HG03432 (cell line): ENCODE results near the gene GHRH.

ENCODE experiments used
- ATAC-seq: cut with Tn5 transposase; IDR thresholded peaks from one replicate; pipeline ENCODE4 v1.9.1; 2021; ENCODE audit warnings: mild to moderate bottlenecking, moderate library complexity; ENCODE audit not compliant: unreplicated experiment

Gene GHRH

DNA sequence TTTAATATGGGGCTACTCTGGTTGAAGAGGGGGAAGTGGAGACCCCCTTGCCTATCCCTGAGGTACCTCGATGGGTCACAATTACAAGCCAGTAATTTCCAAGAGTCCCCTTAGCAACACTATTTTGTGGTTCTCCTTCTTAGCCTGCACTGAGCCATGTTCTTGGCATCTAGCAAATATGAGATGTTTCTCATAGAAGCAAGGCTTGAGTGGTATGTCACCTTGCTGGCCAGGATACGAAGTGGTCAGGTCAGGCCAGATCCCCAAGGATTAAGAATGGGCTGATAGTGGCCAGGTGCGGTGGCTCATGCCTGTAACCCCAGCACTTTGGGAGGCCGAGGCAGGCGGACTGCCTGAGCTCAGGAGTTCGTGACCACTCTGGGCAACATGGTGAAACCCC, 2.1 kb upstream of the GHRH start:
- no peak for ATAC-seq

DNA sequence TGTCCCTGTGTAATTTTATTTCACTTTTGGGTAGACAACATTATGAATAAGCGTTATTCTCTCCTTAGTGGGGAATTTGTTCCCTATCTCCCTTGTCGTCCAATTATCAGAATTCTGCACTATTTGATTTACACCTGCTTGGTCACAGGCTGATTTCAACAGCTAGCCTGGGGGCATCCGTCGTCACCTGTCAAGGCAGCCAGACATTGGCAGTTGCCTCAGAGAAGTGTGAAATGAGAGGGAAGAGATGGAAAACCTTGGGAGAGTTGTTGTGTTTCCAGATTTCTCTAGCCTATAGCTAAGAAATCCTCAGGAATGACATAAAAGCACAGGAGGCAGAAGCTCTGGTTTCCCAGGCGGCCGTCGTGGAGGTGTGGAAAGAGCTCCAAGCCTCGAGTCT, 891 bp upstream of the GHRH start:
- ATAC-seq = no peak

DNA sequence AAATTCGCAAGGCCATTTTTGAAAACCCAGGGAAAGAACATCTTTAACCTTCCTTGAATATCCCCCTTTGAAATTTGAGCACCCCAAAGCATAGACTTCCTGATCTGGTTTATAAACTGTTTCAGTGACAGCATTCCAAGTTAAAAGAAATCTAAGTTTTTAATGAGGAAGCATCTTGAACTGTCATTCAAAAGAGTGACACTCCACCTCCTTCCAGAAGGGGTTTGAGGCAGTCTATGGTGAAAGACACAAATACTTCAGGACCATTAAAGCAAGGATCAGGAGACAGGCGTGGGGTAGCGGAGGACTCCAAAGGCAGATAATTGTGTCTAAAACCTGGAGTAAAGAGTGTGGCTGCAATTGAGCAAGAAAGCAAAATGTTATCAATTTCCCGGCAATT, 691 bp downstream of the GHRH start:
- ATAC-seq = no peak

DNA sequence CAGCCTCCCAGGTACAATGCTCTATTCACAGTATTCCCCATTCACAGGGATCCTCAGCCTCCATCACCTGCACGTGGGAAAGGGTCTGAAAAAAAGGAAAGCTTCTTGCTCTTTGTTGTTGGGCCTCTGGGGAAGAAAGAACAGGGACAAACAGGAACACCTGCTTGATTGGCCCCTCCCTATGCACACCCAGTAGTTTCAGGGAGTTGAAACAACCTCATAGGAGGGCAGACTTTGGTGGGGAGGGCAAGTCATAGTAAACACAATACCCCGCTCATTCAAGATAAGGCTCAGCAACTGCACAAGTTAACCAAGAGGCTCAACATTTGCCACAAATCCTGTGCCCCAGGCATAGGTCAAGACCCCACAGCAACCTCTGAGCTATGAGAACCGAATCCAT, 1.7 kb downstream of the GHRH start:
- ATAC-seq = no peak

DNA sequence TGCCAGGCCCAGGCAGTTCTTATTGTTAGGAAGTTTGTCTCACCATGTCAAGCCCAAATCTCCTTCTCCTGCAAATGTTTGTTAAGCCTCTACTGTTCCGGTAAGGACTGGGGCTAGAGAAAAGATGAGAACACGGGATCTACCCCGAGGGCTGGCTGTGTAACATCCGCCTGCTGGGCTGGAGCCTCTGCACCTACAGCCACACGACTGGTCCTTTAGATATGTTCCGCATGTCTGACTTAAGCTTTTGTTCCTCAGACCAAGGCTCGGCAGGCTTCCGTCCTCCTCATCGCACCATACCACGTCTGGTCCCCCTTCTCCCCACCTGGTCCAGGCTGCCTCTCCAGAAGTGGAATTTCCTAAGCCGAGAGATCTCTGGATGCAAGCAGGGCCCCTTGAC, 2.6 kb downstream of the GHRH start:
- no peak for ATAC-seq

DNA sequence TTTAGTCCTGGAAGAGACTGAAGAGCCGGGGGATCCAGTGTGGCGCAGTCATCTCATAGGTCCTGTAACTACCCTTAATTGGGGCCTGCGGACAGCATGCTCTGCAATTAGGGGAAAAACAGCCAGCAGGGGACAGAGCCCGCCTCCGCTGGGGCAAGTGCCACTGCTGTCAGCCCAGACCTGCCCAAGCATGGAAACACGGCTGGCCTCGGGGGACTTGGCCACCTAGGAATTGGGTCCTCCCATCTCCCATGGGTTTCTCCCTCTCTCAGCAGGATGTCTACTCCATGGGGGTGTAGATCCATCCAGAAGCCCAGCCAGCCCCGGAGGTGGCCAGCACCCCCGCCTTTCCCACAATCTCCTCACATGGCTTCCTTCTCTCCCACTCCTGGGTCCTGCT, 3.6 kb downstream of the GHRH start:
- no peak for ATAC-seq

DNA sequence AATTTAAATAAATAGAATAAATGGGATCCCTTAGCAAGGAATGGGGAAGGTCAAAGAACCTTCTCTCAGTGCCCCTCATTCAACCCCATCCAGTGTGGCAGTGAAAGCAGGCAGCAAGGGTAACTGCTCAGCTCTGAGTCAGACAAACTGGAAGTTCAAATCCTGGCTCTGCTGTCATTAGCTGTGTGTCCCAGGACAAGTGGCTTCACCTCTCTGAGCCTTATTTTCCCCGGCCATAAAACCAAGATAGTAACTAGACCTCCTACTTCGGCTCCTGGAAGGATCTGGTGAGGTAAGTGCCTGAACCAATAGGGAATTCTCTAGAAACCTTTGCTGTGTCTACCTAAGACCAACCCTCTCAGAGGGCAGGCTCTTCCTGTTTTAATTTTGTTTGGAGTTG, 4.1 kb downstream of the GHRH start:
- no peak for ATAC-seq

DNA sequence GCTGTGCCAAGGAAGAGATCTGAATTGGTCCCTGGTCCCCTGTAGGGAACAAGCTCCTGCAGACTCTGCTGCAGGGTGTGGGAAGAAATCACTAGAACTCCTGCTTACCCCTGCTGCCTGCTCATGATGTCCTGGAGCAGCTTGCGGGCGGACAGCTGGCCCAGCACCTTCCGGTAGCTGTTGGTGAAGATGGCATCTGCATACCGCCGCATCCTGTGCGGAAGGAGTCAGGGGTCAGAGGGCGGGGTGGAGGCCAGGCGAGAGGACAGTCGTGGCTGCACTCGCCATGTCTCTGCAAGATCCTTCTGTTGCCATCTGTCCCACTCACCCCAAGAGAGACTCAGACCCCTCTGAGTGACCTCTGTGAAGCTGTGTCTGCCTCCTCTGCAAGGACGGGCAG, 5.3 kb downstream of the GHRH start:
- no peak for ATAC-seq

DNA sequence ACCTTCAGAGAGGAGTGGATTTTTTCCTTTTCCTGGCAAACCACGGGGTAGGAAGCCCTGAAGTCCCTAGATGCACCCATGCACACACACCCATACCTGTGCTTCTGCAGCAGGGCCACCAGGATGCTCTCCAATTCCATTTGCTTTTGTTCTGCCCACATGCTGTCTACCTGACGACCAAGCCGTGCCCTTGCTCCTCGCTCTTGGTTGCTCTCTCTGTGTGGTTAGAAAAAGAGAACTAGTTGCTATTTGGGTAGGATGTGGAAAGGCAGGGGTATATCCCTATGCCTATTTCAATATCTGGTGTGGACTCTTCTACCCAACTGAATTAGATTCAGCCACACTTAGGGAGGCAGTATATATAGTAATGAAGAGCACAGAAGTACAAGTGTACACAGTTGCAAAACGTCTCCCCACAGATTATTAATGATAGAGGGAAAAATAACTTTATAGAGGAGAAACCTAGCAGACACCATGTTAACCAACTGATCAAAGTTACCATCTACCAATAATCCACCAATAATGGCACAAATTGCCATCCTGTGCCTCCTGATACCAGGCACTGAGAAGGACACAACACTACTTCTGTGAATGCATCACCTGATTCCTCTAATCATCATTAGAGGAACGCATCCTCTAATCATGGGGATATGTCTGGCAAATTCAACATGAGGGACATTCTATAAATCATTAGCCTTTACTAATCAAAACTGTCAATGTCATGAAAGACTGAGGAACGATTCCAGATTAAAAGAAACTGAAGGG, 7.3 kb downstream of the GHRH start:
- no peak for ATAC-seq

DNA sequence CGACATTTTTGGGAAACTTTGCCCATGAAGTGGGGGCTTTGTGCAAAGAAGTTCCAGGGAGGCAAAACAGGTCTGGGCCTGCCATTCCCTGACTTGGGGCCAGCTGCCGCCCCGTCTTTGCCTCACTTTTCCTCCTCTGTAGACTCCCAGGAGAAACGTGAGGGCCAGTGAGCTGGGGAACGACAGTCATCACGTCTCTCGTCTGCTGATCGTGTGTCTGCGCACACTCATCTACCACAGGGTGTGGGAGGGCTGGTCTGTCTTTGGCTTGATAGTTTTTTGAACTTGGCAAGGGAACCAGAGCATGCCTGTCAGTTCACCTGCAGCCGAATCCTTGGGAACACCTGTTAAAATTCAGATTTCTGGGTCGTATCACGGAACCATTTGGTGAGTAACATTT, 8.5 kb downstream of the GHRH start:
- ATAC-seq = no peak

DNA sequence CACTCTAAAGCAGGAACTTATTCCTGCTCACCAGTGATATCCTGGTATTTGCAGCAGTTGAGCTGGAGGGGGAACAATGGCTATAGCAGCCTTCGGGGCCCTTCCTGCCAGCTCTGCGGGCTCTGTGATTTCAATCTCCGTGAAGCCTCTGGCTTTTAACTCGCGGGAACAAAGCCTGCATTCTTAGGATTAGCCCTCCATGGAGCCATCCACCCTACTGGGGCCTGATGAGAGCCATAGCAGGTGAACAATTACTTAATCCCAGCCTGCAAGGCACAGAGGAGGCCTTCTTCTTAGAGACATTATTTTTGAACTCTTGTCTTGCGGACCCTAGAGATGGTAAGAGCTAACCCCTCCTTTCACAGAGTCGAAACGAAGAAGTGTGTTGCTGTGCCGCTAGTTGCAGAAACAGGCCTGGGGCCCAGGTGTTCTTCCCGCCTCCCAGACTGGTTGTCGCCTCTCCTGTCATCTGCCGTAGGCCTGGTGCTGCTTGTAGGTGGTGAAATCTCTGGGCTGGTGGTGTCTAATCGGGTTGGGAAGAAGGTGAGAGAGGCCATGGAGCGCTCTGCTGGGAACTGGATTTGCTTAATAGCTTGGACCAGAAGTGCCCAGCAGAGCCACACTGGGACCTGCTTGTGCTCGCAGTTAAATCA, 9.7 kb downstream of the GHRH start:
- no peak for ATAC-seq

DNA sequence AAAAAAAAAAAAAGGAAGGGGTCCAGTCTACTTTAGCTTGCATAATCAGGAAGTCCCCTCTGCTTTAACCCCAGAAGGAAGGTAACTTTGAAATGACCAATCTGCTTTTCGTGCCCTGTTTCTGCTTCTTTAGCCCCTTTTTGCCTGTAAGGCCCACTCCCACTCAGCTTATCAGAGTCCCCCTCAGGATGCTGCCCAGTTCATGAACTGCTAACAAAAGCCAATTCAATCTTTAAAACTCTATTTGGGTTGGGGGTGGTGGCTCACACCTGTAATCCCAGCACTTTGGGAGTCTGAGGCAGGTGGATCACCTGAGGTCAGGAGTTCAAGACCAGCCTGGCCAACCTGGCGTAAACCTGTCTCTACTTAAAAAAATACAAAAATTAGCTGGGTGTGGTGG, 12.3 kb downstream of the GHRH start:
- no peak for ATAC-seq

DNA sequence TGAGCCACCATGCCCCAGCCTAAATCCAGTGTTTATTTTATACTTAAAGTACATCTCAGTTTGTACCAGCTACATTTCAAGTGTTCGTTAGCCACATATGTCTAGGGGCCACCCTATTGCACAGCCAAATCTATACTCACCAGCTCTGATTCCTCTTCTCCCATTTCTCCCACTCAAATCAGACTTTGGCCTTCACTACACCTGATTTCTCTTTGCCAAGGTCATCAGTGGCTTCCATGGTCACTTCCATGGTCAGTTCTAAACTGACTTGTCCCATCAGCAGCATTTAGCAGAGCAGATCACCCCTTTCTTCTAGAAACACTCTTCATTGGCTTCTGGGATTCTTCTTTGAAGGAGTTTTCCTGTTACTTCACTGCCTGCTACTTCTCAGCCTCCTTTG, 14.1 kb downstream of the GHRH start:
- ATAC-seq = no peak

DNA sequence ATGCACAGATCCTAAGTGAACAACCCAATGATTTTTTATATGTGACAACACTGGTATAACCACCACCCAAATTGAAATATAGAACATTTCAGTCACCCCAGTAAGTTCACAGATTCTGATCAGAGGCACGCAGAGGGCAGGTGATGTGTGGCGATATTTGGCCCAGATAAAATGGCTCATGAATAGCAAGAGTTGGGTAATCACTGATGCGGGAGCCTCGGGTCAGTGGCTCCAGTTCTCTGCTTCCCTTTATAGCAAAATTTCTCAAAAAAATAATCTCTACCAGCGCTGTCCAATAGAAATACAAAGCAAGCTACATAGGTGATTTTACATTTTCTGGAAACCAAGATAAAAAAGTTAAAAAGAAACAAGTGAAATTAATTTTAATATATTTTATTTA, 14.9 kb downstream of the GHRH start:
- no peak for ATAC-seq

DNA sequence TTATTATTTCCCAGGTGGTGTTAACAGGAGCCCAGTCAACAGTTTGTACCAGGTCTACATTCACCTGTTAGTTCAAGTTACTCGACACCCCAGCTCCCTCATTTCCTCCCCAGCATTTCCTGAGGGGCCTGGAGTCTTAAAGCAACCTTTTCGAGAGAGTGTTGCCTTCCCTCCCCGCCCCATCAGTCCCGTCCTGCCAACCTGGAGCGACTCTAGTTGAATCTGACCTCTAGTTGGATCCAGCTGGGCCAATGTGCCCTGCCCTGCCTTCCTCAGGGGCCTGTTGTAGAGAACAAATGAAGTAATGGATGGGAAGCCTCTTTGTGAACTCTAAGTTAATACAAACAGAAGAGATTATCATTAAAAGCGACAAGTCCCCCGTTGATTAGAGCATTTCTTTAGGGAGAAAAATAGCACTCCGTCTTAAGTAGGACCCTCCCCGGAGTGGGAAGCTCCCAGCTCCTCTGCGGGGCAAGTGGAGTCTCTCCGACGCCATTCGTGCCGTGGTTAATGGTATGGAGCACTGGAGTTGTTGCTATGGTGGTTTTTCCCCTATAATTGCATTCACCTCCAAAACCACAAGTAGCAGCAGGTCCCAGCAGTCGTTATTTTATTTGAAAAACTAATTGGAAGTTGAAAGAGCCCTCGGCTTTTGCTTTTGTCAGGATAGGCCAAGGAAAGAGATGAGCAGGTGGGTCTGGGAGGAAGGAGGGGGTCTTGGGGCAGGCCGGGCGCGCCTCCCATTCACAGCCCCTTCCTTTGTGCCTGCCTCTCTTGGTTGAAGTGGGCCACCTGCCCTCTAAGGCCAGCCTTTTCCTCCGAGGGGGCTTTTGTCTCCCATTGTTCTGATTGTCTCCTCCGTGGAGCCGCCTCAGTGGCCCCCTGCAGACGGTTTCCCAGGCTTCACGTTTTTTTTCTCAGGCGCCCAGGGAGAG, 16.1 kb downstream of the GHRH start:
- no peak for ATAC-seq

DNA sequence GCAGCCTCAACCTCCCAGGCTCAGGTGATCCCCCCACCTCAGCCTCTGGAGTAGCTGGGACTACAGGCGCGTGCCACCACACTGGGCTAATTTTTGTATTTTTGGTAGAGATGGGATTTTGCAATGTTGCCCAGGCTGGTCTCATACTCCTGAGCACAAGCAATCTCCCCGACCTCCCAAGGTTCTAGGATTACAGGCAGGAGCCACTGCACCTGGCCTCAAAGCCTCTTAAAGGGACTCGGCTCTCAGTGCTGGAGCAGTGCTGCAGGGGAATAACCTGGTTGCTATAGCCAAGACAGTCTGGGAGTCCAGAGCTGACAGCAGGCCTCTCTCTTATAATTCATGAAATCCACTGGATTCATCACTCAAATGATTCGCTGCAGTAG, 17.0 kb downstream of the GHRH start:
- ATAC-seq = no peak

DNA sequence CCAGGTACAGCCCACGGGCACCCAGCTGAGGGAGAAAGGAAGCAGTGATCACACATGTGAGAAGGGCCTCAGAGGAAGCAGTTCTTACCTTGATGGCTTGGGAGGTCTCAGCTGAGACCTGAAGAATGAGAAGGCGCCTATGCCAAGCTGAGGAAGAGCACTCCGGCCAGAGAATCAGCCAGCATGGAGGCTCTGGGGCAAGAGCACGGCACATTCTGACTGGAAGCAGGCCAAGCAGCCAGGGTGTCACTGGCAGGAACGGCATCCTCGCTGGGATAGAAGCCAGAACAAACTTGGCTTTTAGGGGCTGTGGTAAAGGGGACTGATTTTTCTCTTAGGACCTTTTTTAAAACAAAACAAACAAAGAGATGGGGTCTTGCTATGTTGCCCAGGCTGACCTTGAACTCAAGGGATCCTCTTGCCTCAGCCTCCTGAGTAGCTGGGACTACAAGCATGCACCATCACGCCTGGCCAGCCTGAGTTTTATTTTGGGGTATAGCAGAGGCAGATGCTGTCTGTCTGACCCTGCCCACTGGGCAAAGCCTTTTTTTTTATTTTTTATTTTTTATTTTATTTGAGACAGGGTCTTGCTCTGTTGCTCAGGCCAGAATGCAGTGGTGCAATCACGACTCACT, 17.6 kb downstream of the GHRH start:
- no peak for ATAC-seq

DNA sequence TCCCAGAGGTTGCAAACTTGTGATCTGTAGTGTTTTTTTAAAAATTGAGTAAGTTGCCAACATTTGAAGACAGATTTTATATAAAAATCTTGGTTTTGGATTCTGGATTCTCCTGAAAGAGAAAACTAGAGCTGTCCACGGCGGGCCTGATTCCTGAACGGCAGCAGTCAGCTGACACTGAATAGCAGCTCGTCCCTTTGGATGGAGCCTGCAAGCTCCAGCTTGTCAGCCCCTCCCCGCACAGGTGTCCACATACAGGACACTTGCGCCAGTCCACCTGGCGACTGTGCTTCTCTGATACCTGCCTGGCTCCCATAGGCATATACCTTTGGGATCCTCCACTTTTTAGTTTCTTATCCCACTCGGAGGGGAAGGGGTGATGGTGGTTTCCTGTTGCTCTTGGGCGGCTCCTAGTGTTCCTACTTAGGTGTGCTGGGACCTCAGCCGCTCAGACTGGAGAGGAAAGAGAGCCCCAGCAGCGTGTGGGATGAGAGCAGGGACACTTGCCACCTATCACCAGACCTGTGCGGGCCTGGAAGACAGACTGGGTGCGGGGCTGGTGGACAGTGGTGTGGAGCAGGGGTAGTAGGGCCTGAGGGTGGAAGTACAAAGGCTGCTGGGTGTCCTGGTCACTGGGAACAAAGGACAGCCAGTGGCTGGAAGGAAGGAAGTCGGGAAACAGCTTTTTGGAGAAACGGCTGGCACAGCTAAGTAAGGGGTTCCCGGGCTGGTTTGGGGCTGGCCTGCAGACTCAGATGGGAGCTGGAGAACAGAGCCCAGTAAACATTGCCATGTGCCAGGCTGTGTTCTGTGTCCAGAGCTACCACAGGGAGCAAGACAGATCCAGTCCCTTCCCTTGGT, 18.3 kb downstream of the GHRH start:
- ATAC-seq = no peak

DNA sequence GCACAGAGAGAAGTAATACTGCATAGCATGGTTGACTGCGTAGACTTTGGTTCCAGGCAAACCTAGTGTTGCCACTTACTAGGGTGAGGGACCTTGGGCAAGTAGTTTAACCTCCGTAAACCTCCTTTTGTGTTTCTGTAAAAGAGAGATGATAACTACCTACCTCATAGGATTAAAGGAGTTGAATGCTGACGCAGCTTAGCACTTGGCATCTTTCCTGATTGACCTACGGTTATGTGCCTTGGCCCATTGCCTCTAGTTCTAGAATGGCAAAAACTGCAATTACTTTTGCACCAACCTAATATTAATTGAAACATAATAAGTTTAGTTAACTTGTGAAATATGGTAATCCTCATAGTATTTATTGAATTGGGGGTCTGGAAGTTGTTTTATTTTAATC, 19.1 kb downstream of the GHRH start:
- ATAC-seq = no peak

DNA sequence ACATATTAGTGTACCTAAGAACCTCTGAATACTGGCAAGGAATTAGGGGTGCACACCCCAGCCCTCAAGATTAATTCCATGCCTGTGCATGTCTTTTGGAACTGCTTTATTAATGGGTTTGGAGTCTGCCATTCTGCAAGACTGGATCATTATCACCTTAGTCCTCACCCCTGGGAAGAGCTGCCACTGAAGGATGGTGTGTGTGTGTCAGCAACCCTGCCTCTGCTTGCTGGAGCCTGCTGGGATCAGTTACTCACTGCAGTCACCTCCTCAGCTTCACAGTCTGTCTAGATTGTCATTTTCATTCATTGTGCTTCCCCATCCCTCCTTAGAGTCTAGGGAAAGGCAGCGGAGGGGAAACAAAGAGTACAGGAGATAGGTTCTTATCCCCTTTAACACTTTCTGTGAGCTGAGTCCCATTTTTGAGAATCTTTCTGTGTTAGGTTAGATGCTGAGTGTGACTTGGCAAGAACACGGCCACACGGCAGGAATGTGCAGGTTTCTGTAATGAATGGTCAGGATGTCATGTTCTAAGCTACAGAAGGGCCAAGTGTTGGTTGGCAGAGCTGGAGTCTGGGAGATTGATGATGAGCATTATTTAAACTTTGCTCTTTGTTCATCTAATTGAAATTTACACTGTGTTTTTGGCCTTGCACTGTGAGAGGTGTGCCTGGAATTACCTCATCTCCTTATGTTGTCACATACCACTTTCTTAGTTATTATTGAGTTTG, 21.1 kb downstream of the GHRH start:
- ATAC-seq = no peak
